Left cardiac atrium (tissue), 4 donors: Measurements from ENCODE around the gene TAC1. TPM values are rescaled to one million over a fixed set of nuclear protein-coding genes. Genes with fewer than 3 reads are reported as not detected.
A peak's percentile ranks its signal among the peaks of the same experiment; 100 is the strongest.
"Not testable (repeated sequence)": the region's sequence is repeated elsewhere in the genome, so short reads cannot be mapped to it uniquely, and the experiment has no call there.

Experiments
- ATAC-seq, 2 donors: fragments of 200-7000 bp; cut with Tn5 transposase; one replicate each; pipeline ENCODE4 v1.9.1; 2020; ENCODE audit warnings: mild to moderate bottlenecking in 2 of 2, moderate library complexity in 2 of 2
- DNase-seq: peaks from one replicate; pipeline ENCODE4 v3.0.0-alpha.2; 2020
- intact Hi-C, 2 donors: fragments of 100-400 bp; cut with DNase I; formaldehyde crosslinking; loops; one replicate each; pipeline versions ENCODE4 v1.14.1 to v1.15.1; 2022 to 2023
- long read RNA-seq: library from polyadenylated mRNA; unstranded; transcript quantifications from one replicate; pipeline ENCODE4 v2.0.0, GENCODE V29; 2021
- total RNA-seq, 2 donors: library from RNA; stranded (reverse); fragmentation: NEBNext Ultra II Directional; extraction: Animal tissue kit (Norgen Biotek cat#: 25700); gene quantifications; one replicate each; pipeline ENCODE4 v1.2.1, GENCODE V29; 2021
- donor health status: DM: no; HTN: yes; CAD: no.
- donor health status: DM: no; HTN: yes; CAD: no; lungs with severe emphysema.
- donor health status: DM: yes; HTN: yes; CAD: no.
- donor health status: Dilated cardiomyopathy.

The TAC1 gene, protein sequence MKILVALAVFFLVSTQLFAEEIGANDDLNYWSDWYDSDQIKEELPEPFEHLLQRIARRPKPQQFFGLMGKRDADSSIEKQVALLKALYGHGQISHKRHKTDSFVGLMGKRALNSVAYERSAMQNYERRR
- total RNA-seq: not detected
- long read RNA-seq: 0 reads

DNA sequence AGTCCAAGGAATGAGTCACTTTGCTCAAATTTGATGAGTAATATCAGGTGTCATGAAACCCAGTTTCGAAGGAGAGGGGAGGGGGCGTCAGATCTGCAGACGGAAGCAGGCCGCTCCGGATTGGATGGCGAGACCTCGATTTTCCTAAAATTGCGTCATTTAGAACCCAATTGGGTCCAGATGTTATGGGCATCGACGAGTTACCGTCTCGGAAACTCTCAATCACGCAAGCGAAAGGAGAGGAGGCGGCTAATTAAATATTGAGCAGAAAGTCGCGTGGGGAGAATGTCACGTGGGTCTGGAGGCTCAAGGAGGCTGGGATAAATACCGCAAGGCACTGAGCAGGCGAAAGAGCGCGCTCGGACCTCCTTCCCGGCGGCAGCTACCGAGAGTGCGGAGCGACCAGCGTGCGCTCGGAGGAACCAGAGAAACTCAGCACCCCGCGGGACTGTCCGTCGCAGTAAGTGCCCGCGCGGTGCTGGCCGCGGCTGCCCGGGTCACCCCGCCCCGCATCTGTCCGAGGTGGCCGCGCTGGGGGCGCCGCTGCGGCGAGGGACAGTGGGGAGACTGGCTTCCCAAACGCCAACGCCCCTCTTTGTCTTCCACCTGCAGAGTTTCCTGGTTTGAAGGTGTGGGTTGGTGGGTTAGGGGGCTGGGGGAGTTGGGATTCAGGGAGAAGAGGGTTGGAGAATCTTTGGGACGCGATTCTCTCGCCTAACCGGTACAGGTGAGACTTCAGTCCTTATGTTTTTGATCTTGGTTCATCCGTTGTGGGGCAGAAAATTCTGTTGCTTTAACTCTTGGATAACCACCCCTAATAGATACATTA is at the start of gene TAC1:
Gene TAC1 (plus strand): TSS at position 351 of the 829 bp plus-strand sequence. CDS start 527 bp downstream, outside the sequence.
- intact Hi-C loops: no loop called here
- ATAC-seq (peak; percentile 15 to 22), DNase-seq (no peak)

DNA sequence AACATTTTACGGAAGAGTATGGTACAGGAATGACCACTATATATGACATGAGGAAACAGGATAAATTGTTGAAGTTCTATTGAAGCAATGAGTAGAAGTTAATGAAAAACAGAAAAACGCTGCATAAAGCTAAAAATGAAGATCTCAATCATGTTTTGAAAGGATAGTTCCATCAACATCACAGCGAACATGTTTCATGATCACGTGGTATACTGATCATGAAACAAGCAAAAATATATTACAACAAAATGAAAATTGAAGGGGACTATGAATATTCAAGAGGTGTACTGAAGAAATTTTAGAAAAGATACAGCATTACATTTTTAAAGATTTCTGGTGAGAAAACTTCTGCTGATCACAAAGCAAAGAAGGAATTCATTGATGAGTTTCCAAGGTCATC is 45.9 kb upstream of the TAC1 start:
- no peak for ATAC-seq
- no peak for DNase-seq
- intact Hi-C loops: no loop called here

DNA sequence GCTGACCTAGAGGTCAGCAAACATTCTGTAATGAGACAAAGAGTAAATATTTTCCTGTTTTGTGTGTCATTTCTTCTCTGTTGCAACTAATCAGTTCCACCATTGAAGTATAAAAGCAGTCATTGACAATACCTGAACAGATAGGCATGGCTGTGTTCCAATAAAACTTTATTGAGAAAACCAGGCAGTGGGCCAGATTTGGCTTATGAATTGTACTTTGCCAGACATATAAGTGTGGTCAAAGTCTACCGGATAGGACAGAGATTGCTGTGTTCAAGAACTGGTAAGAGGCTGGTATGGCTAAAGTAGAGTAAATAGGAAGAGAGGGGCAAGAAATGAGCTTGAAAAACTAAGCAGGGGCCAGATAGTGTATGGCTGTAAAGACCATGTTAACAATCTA is 38.3 kb upstream of the TAC1 start:
- ATAC-seq: no peak
- no peak for DNase-seq
- intact Hi-C loops: no loop called here

DNA sequence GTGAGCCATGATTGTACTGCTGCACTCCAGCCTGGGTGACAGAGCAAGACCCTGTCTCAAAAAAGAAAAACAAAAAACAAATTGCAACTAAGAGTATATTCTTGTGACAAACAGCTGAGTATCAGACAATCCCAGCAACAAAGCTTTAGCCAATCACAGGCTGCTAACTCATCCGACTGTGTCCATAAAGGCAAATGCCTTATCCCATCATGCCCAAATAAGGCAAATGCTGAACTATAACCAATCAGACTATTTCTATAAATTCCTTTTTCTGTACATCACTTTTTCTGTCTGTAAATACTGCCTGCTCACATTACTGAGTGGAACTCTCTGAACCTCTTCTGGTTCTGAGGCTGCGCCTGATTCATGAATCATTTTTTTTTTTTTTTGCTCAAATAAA is 37.5 kb upstream of the TAC1 start:
- DNase-seq (no peak), ATAC-seq (no peak)
- intact Hi-C loops: no loop called here

DNA sequence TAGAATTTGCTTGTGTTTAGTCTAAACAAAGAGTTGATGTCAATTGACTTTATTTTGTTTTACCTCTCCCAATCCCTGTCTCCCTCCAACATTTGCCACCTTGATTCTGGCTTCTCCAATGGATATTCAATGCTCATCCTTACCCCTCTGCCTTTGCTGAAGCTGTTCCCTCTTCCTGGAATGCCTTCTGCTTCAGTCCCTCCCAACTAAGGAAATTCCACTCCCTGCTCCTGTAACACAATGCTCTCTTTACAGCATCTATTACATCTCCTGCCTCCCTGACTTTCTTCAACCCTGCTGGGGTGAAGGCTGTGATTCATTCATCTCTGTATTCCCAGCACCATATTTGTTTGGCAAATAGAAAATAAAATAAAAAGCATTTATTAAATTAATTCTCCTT is 34.5 kb upstream of the TAC1 start:
- intact Hi-C loops: no loop called here
- DNase-seq (no peak), ATAC-seq (no peak)

DNA sequence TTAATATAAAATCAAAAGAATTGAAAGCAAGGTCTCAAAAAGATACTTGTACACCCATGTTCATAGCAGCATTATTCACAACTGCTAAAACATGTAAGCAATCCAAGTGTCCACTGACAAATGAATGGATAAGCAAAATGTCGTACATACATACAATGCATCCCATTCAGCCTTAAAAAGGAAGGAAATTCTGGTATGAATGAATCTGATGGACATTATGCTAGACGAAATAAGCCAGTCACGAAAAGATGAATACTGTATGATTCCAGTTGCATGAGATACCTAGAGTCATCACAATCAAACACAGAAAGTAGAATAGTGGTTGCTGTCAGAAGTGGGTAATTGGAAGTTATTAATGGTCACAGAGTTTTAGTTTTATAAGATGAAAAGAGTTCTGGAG is 9.5 kb upstream of the TAC1 start:
- intact Hi-C loops: no loop called here
- no peak for ATAC-seq
- no peak for DNase-seq

DNA sequence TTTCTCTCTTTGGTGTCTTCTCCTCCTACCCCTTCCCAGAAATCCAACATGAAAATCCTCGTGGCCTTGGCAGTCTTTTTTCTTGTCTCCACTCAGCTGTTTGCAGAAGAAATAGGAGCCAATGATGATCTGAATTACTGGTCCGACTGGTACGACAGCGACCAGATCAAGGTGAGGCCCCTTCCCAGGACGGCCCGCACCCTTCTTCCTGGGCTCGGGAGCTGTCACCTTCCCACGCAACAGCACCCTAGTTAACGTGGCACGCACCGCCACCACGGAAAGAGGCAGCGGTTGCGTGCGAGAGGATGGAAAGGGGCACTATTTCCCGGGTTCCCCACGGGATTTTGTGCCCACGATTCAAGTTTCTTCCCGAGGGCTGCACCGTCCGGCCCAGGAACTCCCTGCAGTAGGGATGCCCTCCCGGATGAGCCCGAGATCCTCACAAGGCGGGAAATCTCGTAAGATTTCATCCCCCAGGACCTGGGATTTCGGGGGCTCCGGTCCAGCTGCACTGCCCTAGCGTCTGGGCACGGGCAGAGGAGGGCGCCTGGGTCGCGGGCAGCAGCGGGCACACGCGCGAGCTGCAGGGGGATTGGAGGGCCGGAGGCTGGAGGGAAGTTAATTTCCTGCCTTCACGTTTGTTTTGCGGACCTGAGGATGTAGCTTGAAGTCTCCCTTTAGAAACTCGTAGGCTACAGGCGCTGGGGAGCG is 834 bp downstream of the TAC1 start:
- intact Hi-C loops: no loop called here
- DNase-seq (no peak), ATAC-seq (no peak)

DNA sequence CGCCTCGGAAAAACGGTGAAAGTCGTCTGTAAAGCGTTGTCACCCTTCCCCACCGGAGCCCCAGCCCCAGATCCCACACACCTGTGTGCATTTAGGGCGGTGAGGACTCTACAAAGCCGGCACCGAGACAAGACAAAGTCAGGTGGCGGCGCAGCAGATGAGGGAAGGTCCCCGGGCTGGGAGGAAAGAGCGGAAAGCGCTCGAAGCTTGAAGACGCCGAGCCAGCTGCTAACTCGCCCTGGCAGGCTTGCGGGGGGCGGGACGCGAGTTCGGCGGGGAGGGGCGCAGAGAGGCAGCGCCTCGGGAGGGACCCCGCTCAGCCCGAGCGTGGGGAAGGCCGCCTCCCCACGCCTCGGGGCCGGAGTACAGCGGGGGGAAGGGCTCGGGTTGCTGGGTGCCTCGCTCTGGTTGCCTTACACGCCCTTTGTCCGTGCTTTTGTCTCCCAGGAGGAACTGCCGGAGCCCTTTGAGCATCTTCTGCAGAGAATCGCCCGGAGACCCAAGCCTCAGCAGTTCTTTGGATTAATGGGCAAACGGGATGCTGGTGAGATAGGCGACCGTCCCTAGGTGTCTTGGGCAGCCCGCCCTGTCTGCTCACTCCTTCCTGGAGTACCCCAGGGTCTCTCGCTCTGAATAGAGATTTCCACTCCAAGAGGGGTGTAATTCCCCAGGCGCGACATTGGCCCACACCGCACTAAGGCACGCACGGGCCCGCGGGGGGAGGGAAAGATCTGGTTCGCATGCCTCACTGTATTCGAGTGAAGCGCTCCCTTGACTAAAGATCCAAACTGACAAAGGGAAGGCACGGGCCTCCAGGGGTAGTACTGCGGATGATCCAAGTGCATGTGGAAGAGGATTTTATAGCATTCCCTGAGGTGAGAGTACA is 1.6 kb downstream of the TAC1 start:
- DNase-seq: no peak
- intact Hi-C loops: no loop called here
- no peak for ATAC-seq

DNA sequence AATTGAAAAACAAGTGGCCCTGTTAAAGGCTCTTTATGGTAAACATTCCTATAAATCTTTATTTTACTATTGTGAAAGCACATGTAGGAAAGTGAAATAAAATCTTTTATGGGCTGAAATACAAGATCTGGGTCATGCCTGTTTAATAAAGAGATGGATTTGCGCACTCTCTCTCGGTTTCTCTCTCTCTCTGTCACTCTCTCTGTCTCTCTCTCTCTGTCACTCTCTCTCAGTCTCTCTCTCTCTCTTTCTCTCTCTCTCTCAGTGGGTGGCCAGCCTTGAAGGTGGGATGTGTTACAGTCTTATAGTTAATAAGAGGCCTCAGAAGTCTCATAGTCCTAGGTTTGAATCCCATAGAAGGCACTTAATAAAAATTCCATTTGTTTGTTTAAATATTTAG is 2.4 kb downstream of the TAC1 start:
- DNase-seq (no peak), ATAC-seq (no peak)
- intact Hi-C loops: no loop called here

DNA sequence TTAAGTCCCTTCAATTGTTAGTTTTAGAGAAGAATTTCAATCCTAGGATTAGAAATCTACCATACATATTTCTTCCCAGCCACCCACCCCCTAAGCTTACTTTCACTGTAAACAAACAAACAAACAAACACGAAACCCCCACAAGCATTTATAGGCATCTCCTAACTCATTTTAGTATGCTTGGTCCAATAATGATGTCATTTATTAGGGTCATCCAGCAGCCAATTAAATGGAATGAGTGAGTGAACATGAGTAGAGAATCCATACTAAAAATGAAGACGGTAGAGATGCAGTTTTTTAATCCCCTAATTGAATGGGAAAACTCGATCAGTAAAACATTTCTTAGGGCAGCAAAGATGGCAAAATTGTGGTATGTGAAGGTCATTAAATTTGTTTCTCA is 3.2 kb downstream of the TAC1 start:
- intact Hi-C loops: no loop called here
- DNase-seq: no peak
- no peak for ATAC-seq

DNA sequence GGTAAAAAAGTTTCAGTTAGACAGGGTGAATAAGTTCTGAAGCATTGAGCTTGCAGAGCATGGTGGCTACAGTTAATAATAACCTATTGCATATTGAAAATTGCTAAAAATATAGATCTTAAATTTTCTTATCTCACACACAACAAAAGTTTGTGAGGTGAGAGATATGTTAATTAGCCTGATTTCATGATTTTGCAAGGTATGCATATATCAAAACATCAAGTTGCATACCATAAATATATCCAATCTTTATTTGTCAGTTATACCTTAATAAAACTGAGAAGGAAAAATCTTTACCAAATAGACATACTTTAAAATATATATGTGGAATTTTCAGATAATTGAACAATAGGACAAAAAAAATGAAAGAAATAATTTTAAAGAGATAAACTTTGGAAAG is 16.6 kb downstream of the TAC1 start:
- intact Hi-C loops: no loop called here
- ATAC-seq (no peak), DNase-seq (no peak)

DNA sequence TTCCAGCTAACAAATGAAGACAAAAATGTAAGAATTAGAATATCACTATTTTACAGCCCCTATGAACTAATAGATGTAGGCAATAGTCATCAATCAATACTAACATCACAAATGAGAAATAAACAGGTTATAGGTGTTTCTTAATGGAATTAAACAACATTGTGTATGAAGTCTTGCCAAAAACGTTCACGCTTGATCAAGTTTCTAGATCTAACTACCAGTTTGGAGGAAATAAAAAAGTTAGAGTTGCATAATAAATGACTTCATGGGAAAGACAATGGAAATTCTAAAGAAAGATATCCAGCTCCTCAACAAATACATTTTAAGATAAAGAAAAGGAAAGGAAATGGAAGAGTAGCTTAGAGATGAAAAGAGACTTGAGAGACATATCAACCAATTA is 19.7 kb downstream of the TAC1 start:
- DNase-seq: no peak
- intact Hi-C loops: no loop called here
- ATAC-seq: no peak

DNA sequence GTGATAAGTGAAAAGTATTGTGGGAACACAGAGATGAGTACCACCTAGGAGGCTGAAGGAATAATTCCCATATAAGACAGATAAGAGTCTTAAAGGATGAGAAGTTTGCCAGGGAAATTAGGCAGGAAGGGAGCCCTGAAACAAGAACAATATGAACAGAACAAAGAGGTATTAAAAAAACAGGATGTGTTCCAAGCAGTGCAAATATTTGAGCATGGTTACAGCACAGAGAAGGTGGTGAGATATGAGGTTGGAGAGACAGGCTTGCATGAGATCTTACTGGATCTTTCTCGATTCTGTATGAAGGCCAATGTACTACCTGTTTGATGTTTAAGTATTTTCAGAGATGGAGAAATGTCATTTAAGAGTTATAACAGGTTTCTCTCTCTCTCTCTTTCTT is 20.3 kb downstream of the TAC1 start:
- no peak for ATAC-seq
- DNase-seq: no peak
- intact Hi-C loops: no loop called here

DNA sequence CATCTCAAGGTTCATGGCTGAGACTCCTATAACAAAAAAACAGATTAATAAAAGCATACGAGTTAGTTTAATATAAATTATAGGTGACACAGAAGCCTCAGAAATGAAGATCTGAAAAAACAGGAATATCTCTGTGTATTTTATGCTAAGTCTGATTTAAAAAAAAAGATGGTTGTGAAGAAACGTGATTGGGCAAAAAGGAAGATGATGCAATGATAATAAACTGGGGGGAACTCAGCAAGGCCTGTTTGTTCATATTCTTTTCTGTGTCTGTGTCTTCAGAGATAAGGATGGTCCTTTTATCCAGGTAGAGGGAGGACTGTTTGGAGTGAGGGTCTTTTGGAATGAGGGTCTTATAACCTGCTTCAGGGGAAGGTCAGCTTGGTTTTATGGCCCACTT is 25.9 kb downstream of the TAC1 start:
- no peak for DNase-seq
- intact Hi-C loops: no loop called here
- ATAC-seq: no peak

DNA sequence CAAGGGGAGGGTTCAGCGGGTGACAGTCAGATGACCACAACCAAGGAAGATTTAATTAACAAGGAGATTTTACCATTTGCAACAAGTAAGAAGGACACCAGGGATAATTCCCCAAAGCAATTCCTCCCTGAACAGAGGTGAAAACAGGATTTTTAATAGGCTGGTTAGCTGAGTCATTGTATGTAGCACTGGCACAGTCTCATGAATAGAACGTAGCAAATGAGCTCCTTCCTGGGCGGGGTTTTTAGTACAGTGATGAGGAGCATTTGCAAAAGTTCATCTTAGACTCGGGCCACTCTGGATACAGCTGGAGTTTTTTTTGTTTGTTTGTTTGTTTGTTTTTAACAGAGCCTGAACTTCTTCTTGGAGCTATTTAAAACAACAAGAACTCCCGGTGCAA is 39.0 kb downstream of the TAC1 start:
- intact Hi-C loops: no loop called here
- ATAC-seq (no peak), DNase-seq (no peak)

DNA sequence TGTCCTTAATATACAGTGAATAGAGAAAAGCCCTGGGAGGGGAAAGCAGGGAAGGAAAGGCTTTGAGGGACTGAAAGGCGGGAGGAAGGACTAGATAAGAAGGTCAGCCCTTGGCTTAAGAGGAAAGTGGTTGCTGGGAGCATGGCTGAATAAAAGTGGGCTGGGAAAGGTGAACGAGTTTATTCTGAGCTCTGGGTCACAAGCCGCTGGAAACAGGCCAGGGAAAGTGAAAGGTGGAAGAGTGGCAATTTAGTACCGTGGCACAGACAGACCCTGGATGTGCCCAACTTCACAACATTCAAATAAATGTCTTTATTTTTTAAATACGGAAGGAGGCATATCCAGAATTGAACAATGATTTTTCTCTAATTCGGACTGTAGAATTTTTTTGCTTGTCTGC is 39.7 kb downstream of the TAC1 start:
- ATAC-seq (no peak), DNase-seq (no peak)
- intact Hi-C loops: no loop called here

DNA sequence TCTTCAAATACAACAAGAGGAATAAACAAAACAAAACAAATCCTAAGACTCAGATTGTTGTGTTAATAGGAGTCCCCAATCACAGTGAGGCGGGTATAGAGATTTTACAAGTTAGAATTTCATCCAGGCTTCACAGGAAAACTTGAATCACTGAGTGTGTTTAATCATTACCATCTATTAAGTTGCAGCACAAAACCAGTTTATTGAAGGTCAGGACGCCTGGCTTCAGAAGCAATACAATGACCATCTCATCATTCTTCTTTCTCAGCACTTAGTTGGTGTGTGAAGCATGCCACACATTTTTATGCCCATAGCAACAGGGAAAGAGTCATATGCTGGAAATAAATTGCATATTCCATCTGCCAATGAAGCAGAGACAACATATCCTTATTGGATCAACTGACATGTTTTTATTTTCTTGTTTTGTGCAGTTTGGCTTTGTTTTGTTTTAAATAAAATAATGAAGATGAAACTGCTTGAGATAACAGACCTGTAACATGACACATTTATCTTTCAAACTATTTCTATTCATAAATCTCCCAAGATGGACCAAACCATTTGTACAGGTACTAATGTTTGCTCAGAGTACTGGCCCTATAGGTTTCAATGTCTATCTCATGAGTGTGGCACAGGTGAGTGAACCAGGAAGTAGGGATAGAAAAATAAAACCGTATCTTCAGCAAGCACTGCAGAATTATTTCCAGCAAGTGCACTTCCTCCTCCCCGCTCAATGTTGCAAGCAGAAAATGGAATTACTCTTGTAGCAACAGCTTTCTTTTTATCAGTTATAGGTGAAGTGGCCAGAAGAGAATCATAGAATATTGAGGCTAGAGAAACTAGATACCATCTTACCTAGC is 40.4 kb downstream of the TAC1 start:
- intact Hi-C loops: no loop called here
- DNase-seq (no peak), ATAC-seq (no peak)

DNA sequence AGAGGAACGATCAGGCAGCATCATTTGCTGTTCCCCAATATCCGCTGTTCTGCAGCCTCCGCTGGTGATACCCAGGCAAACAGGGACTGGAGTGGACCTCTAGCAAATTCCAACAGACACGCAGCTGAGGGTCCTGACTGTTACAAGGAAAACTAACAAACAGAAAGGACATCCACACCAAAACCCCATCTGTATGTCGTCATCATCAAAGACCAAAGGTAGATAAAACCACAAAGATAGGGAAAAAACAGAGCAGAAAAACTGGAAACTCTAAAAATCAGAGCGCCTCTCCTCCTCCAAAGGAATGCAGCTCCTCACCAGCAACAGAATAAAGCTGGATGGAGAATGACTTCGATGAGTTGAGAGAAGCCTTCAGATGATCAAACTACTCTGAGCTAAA is 54.5 kb downstream of the TAC1 start:
- DNase-seq, intact Hi-C loops, ATAC-seq: not testable (repeated sequence)
